ENCODE measurements around the gene IFNAR2. TPM values are rescaled to one million over a fixed set of nuclear protein-coding genes. Genes with fewer than 3 reads are reported as not detected.

Gene IFNAR2
- total RNA-seq, 1 experiment from 2014 or later: 12.3 TPM

DNA sequence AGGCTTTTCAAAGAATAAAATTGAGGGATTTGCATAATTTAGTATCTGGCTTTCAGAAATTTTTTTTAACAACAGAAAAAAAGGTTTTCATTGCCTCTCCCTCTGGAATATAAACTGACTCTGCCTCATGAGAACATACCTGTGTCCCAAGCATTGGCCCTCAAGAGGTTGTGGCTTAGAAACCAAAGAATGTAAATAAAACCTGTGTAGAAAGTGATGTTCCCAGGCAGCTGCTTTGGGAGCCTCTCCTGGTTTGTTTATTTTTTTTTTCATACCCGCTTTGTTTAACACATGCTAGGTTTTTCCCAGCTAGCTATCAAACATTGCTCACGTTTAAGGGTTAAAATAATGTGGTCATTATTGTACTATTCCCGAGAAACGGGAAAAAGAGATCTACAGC lies 40.5 kb upstream of the IFNAR2 start:
- CTCF ChIA-PET: interaction anchor here (1.2 to 1.3 kb wide), 2 partner anchors 9 to 11 kb away, joined by 3 to 4 read pairs; no protein-coding TSS in a partner anchor
- H3K79me2 ChIP-seq (ENCODE audit: insufficient read depth, low read length): no peaks in the 10 kb centered on the region
- no peak overlapping the region for H3K4me3 ChIP-seq (replicated peaks in 1 of 2; ENCODE audit: low read depth in 1 of 2, low read length in 2 of 2)
- H3K27me3 ChIP-seq (ENCODE audit: insufficient read depth, low read length): peaks cover 32% of the 10 kb centered on the region
- RAD21 ChIA-PET (ENCODE audit: low non-redundant PET in 1 of 2, low total read pairs in 2 of 2, uncharacterized antibody in 2 of 2, unreplicated experiment in 2 of 2): no interaction called here
- H3K4me1 ChIP-seq (ENCODE audit: control insufficient read depth in 1 of 2, insufficient read depth in 2 of 2, low read length in 2 of 2): no peaks in the 10 kb centered on the region
- H3K9me3 ChIP-seq (ENCODE audit: control insufficient read depth in 1 of 2, insufficient read depth in 1 of 2, low read depth in 1 of 2, low read length in 2 of 2): no peaks in the 10 kb centered on the region
- H3K9ac ChIP-seq (ENCODE audit: low read length): no peak overlapping the region
- intact Hi-C loops (cut with micrococcal nuclease): no loop called here
- no peak for DNase-seq (ENCODE audit: low read depth, low spot score)
- no TSS peak for BruUV-seq (replicated peaks)
- POLR2A ChIA-PET: no interaction called here
- H3K27ac ChIP-seq (ENCODE audit: low read depth, low read length): no peak overlapping the region
- TF ChIP-seq, protein P1, sequence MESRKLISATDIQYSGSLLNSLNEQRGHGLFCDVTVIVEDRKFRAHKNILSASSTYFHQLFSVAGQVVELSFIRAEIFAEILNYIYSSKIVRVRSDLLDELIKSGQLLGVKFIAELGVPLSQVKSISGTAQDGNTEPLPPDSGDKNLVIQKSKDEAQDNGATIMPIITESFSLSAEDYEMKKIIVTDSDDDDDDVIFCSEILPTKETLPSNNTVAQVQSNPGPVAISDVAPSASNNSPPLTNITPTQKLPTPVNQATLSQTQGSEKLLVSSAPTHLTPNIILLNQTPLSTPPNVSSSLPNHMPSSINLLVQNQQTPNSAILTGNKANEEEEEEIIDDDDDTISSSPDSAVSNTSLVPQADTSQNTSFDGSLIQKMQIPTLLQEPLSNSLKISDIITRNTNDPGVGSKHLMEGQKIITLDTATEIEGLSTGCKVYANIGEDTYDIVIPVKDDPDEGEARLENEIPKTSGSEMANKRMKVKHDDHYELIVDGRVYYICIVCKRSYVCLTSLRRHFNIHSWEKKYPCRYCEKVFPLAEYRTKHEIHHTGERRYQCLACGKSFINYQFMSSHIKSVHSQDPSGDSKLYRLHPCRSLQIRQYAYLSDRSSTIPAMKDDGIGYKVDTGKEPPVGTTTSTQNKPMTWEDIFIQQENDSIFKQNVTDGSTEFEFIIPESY (IDR thresholded peaks at IDR 0.05; ENCODE audit: extremely low read depth, insufficient replicate concordance, low read length): no peak
- no peak for TF ChIP-seq JUND (IDR thresholded peaks at IDR 0.05)
- TF ChIP-seq EZH2phosphoT487 (IDR thresholded peaks at IDR 0.05; ENCODE audit: borderline replicate concordance): no peak
- H3K9me2 ChIP-seq (ENCODE audit: insufficient read depth): no peaks in the 10 kb centered on the region
- no peaks in the 10 kb centered on the region for H4K20me1 ChIP-seq (ENCODE audit: insufficient read depth)
- no peak overlapping the region for H3K4me2 ChIP-seq (ENCODE audit: low read length)
- ATAC-seq: no peak
- H2AFZ ChIP-seq (ENCODE audit: low read depth, low read length, poor library complexity, severe bottlenecking): no peak overlapping the region
- no peaks in the 10 kb centered on the region for H3K36me3 ChIP-seq (ENCODE audit: control insufficient read depth in 1 of 2, insufficient read depth in 2 of 2, low read length in 2 of 2)

GRCh38 chr21:33189824-33190223 lies 39.9 kb upstream of the IFNAR2 start:
- no peaks in the 10 kb centered on the region for H3K36me3 ChIP-seq (ENCODE audit: control insufficient read depth in 1 of 2, insufficient read depth in 2 of 2, low read length in 2 of 2)
- H3K9me2 ChIP-seq (ENCODE audit: insufficient read depth): no peaks in the 10 kb centered on the region
- H3K79me2 ChIP-seq (ENCODE audit: insufficient read depth, low read length): no peaks in the 10 kb centered on the region
- no peak overlapping the region for H3K4me3 ChIP-seq (replicated peaks in 1 of 2; ENCODE audit: low read depth in 1 of 2, low read length in 2 of 2)
- H3K9me3 ChIP-seq (ENCODE audit: control insufficient read depth in 1 of 2, insufficient read depth in 1 of 2, low read depth in 1 of 2, low read length in 2 of 2): no peaks in the 10 kb centered on the region
- no peaks in the 10 kb centered on the region for H3K4me1 ChIP-seq (ENCODE audit: control insufficient read depth in 1 of 2, insufficient read depth in 2 of 2, low read length in 2 of 2)
- DNase-seq (ENCODE audit: low read depth, low spot score) (no peak), ATAC-seq (no peak)
- H3K4me2 ChIP-seq (ENCODE audit: low read length): no peak overlapping the region
- RAD21 ChIA-PET (ENCODE audit: low non-redundant PET in 1 of 2, low total read pairs in 2 of 2, uncharacterized antibody in 2 of 2, unreplicated experiment in 2 of 2): no interaction called here
- TF ChIP-seq FOSL1 (IDR thresholded peaks at IDR 0.05; ENCODE audit: low read depth): no peak
- no peak for TF ChIP-seq TCF7L2 (IDR thresholded peaks at IDR 0.05; ENCODE audit: borderline replicate concordance, extremely low read depth, insufficient read depth, insufficient read length)
- TF ChIP-seq CBX3 (IDR thresholded peaks at IDR 0.05; ENCODE audit: low read depth): no peak
- TF ChIP-seq SP1 (IDR thresholded peaks at IDR 0.05; ENCODE audit: low read depth): no peak
- no peak for TF ChIP-seq EZH2 (IDR thresholded peaks at IDR 0.05)
- no peak for TF ChIP-seq CEBPB (IDR thresholded peaks at IDR 0.05; ENCODE audit: low read depth)
- no peak for TF ChIP-seq REST (IDR thresholded peaks at IDR 0.05; ENCODE audit: low read depth)
- no peak for TF ChIP-seq EGR1 (IDR thresholded peaks at IDR 0.05; ENCODE audit: low read depth)
- no peak for TF ChIP-seq JUND (IDR thresholded peaks at IDR 0.05)
- TF ChIP-seq SRF (IDR thresholded peaks at IDR 0.05; ENCODE audit: low read depth): no peak
- TF ChIP-seq YY1 (IDR thresholded peaks at IDR 0.05; ENCODE audit: extremely low read depth, insufficient replicate concordance, low read depth, low read length): no peak
- no TSS peak for BruUV-seq (replicated peaks)
- CTCF ChIA-PET: interaction anchor here (1.2 to 1.3 kb wide), 2 partner anchors 8 to 10 kb away, joined by 3 to 4 read pairs; no protein-coding TSS in a partner anchor
- POLR2A ChIA-PET: no interaction called here
- H3K9ac ChIP-seq (ENCODE audit: low read length): no peak overlapping the region
- no peak overlapping the region for H3K27ac ChIP-seq (ENCODE audit: low read depth, low read length)
- H4K20me1 ChIP-seq (ENCODE audit: insufficient read depth): no peaks in the 10 kb centered on the region
- peaks cover 32% of the 10 kb centered on the region for H3K27me3 ChIP-seq (ENCODE audit: insufficient read depth, low read length)
- H2AFZ ChIP-seq (ENCODE audit: low read depth, low read length, poor library complexity, severe bottlenecking): no peak overlapping the region
- intact Hi-C loops (cut with micrococcal nuclease): no loop called here
